ENCODE results near the gene PRSS36.
A peak's percentile ranks its signal among the peaks of the same experiment; 100 is the strongest.
"Not testable (repeated sequence)": the region's sequence is repeated elsewhere in the genome, so short reads cannot be mapped to it uniquely, and the experiment has no call there.

The PRSS36 gene

GRCh38 chr16:31111881-31112466 lies 37.9 kb downstream of the PRSS36 start:
- DNase-seq (ENCODE audit: low spot score in 2 of 2) = no peak
- H3K4me3 Mint-ChIP-seq = no peak overlapping the region
- no peaks in the 10 kb centered on the region for H3K27me3 Mint-ChIP-seq
- H3K27ac Mint-ChIP-seq = no peak overlapping the region
- no peaks in the 10 kb centered on the region for H3K9me3 Mint-ChIP-seq
- no peak for ATAC-seq (ENCODE audit: low read depth)
- H3K4me1 Mint-ChIP-seq = peaks cover 16% of the 10 kb centered on the region
- H3K36me3 Mint-ChIP-seq = peaks cover 3% of the 10 kb centered on the region

- no peak for DNase-seq (ENCODE audit: low spot score in 2 of 2)
- Mint-ChIP-seq H3K9me3 (no peaks in the 10 kb centered on the region), H3K27me3 (no peaks in the 10 kb centered on the region), H3K4me1 (peaks cover 20% of the 10 kb centered on the region), H3K36me3 (peaks cover 3% of the 10 kb centered on the region), H3K27ac (no peak overlapping the region), H3K4me3 (peak overlapping the region; percentile 41)
- no peak for ATAC-seq (ENCODE audit: low read depth)
Measured at GRCh38 chr16:31110106-31111034, 39.5 kb downstream of the PRSS36 start.

GRCh38 chr16:31109622-31110021 lies 40.2 kb downstream of the PRSS36 start:
- H3K4me3 Mint-ChIP-seq = peak overlapping the region; percentile 79
- H3K27ac Mint-ChIP-seq = no peak overlapping the region
- ATAC-seq (ENCODE audit: low read depth) (no peak), DNase-seq (ENCODE audit: low spot score in 2 of 2) (no peak)
- no peaks in the 10 kb centered on the region for H3K27me3 Mint-ChIP-seq
- peaks cover 18% of the 10 kb centered on the region for H3K4me1 Mint-ChIP-seq
- H3K36me3 Mint-ChIP-seq = peaks cover 3% of the 10 kb centered on the region
- H3K9me3 Mint-ChIP-seq = no peaks in the 10 kb centered on the region

- ATAC-seq (ENCODE audit: low read depth) (no peak), DNase-seq (ENCODE audit: low spot score in 2 of 2) (no peak)
- no peaks in the 10 kb centered on the region for H3K27me3 Mint-ChIP-seq
- peaks cover 18% of the 10 kb centered on the region for H3K4me1 Mint-ChIP-seq
- H3K27ac Mint-ChIP-seq = no peak overlapping the region
- peak overlapping the region; percentile 79 for H3K4me3 Mint-ChIP-seq
- no peaks in the 10 kb centered on the region for H3K9me3 Mint-ChIP-seq
- peaks cover 3% of the 10 kb centered on the region for H3K36me3 Mint-ChIP-seq
Measured at GRCh38 chr16:31108794-31109558, 40.9 kb downstream of the PRSS36 start.

GRCh38 chr16:31108035-31108793 lies 41.7 kb downstream of the PRSS36 start, which contains the start of gene BCKDK:
Gene BCKDK (plus strand): TSS chr16:31108386. CDS start chr16:31109224, 838 bp downstream.
- peak within 1 kb of the TSS; percentile 89 for H3K4me3 Mint-ChIP-seq
- H3K9me3 Mint-ChIP-seq = no peaks in the 10 kb centered on the region
- ATAC-seq (ENCODE audit: low read depth) = peak; percentile 82
- DNase-seq (ENCODE audit: low spot score in 2 of 2) = peak; percentile 38 to 56
- peak within 1 kb of the TSS; percentile 73 for H3K27ac Mint-ChIP-seq
- H3K27me3 Mint-ChIP-seq = no peaks in the 10 kb centered on the region
- peaks cover 18% of the 10 kb centered on the region for H3K4me1 Mint-ChIP-seq
- peaks cover 4% of the 10 kb centered on the region for H3K36me3 Mint-ChIP-seq

GRCh38 chr16:31107465-31107867 lies 42.4 kb downstream of the PRSS36 start:
- Mint-ChIP-seq H3K9me3 (no peaks in the 10 kb centered on the region), H3K36me3 (peaks cover 4% of the 10 kb centered on the region), H3K27me3 (no peaks in the 10 kb centered on the region), H3K27ac (no peak overlapping the region), H3K4me3 (peak overlapping the region; percentile 89), H3K4me1 (peaks cover 18% of the 10 kb centered on the region)
- ATAC-seq (ENCODE audit: low read depth) (no peak), DNase-seq (ENCODE audit: low spot score in 2 of 2) (no peak)

- H3K4me3 Mint-ChIP-seq = peak overlapping the region; percentile 89
Measured at GRCh38 chr16:31106509-31107464, 43.1 kb downstream of the PRSS36 start.

GRCh38 chr16:31105677-31106213 lies 44.1 kb downstream of the PRSS36 start:
- peak; percentile 79 for ATAC-seq (ENCODE audit: low read depth)

More at GRCh38 chr16:31106509-31107464, 43.1 kb downstream of the PRSS36 start:
- no peak overlapping the region for H3K27ac Mint-ChIP-seq
- H3K9me3 Mint-ChIP-seq = no peaks in the 10 kb centered on the region
- H3K36me3 Mint-ChIP-seq = peaks cover 4% of the 10 kb centered on the region
- no peak for ATAC-seq (ENCODE audit: low read depth)
- H3K27me3 Mint-ChIP-seq = no peaks in the 10 kb centered on the region
- peaks cover 18% of the 10 kb centered on the region for H3K4me1 Mint-ChIP-seq
- DNase-seq (ENCODE audit: low spot score in 2 of 2) = no peak

GRCh38 chr16:31100876-31101641 lies 48.8 kb downstream of the PRSS36 start:
- not testable (repeated sequence) for H3K27ac Mint-ChIP-seq; DNase-seq (ENCODE audit: low spot score in 2 of 2); ATAC-seq (ENCODE audit: low read depth); H3K27me3 Mint-ChIP-seq; H3K36me3 Mint-ChIP-seq; H3K4me3 Mint-ChIP-seq; H3K9me3 Mint-ChIP-seq; H3K4me1 Mint-ChIP-seq

More at GRCh38 chr16:31105677-31106213, 44.1 kb downstream of the PRSS36 start:
- peaks cover 4% of the 10 kb centered on the region for H3K36me3 Mint-ChIP-seq
- H3K9me3 Mint-ChIP-seq = no peaks in the 10 kb centered on the region
- H3K27me3 Mint-ChIP-seq = no peaks in the 10 kb centered on the region
- peak; percentile 82 to 92 for DNase-seq (ENCODE audit: low spot score in 2 of 2)
- H3K27ac Mint-ChIP-seq = no peak overlapping the region
- peaks cover 18% of the 10 kb centered on the region for H3K4me1 Mint-ChIP-seq
- peak overlapping the region; percentile 39 for H3K4me3 Mint-ChIP-seq

- Mint-ChIP-seq H3K4me3 (no peak overlapping the region), H3K9me3 (no peaks in the 10 kb centered on the region), H3K27ac (no peak overlapping the region), H3K4me1 (peaks cover 8% of the 10 kb centered on the region), H3K27me3 (no peaks in the 10 kb centered on the region), H3K36me3 (peaks cover 2% of the 10 kb centered on the region)
- ATAC-seq (ENCODE audit: low read depth) (no peak), DNase-seq (ENCODE audit: low spot score in 2 of 2) (no peak)
Measured at GRCh38 chr16:31099860-31100638, 49.8 kb downstream of the PRSS36 start.

- DNase-seq (ENCODE audit: low spot score in 2 of 2) = peak; percentile 68 to 79
- Mint-ChIP-seq H3K36me3 (peaks cover 3% of the 10 kb centered on the region), H3K27me3 (no peaks in the 10 kb centered on the region), H3K4me1 (peaks cover 17% of the 10 kb centered on the region), H3K9me3 (no peaks in the 10 kb centered on the region), H3K4me3 (peak within 1 kb of the TSS; percentile 81), H3K27ac (peak within 1 kb of the TSS; percentile 91)
- ATAC-seq (ENCODE audit: low read depth) = peak; percentile 86
Measured at GRCh38 chr16:31094424-31095120, 55.3 kb downstream of the PRSS36 start, which contains the start of gene VKORC1. Gene VKORC1 (minus strand): TSS chr16:31094797. CDS start chr16:31094729, 68 bp downstream.
